HG03064 (cell line): ENCODE data around the gene CRYBG1.
"Not testable (repeated sequence)": the region's sequence is repeated elsewhere in the genome, so short reads cannot be mapped to it uniquely, and the experiment has no call there.

Source experiments
- ATAC-seq: cut with Tn5 transposase; IDR thresholded peaks from one replicate; pipeline ENCODE4 v1.9.1; 2021; ENCODE audit warnings: low read depth; ENCODE audit not compliant: unreplicated experiment

CRYBG1 gene

GRCh38 chr6:106572436-106572835 is 211.9 kb downstream of the CRYBG1 start:
- no peak for ATAC-seq

GRCh38 chr6:106572875-106573585 is 212.5 kb downstream of the CRYBG1 start:
- no peak for ATAC-seq

- no peak for ATAC-seq
Measured at GRCh38 chr6:106574741-106575458, 214.4 kb downstream of the CRYBG1 start.

- no peak for ATAC-seq
Measured at GRCh38 chr6:106579281-106579680, 218.8 kb downstream of the CRYBG1 start.

- no peak for ATAC-seq
Measured at GRCh38 chr6:106581468-106581867, 221.0 kb downstream of the CRYBG1 start.

- ATAC-seq = no peak
Measured at GRCh38 chr6:106586815-106587415, 226.4 kb downstream of the CRYBG1 start.

- ATAC-seq = not testable (repeated sequence)
Measured at GRCh38 chr6:106588937-106589336, 228.4 kb downstream of the CRYBG1 start.

- no peak for ATAC-seq
Measured at GRCh38 chr6:106591111-106591825, 230.8 kb downstream of the CRYBG1 start.

- ATAC-seq = no peak
Measured at GRCh38 chr6:106599440-106599839, 238.9 kb downstream of the CRYBG1 start.

GRCh38 chr6:106600329-106600728 is 239.8 kb downstream of the CRYBG1 start:
- no peak for ATAC-seq

- peak; percentile 74 for ATAC-seq
Measured at GRCh38 chr6:106608080-106608668, 247.7 kb downstream of the CRYBG1 start.

GRCh38 chr6:106609699-106610098 is 249.2 kb downstream of the CRYBG1 start:
- ATAC-seq = no peak

- no peak for ATAC-seq
Measured at GRCh38 chr6:106611030-106611429, 250.5 kb downstream of the CRYBG1 start.

- no peak for ATAC-seq
Measured at GRCh38 chr6:106612671-106613416, 252.3 kb downstream of the CRYBG1 start.

- no peak for ATAC-seq
Measured at GRCh38 chr6:106613590-106613989, 253.1 kb downstream of the CRYBG1 start.

- no peak for ATAC-seq
Measured at GRCh38 chr6:106614166-106614565, 253.6 kb downstream of the CRYBG1 start.

GRCh38 chr6:106614592-106615257 is 254.2 kb downstream of the CRYBG1 start:
- ATAC-seq = no peak

GRCh38 chr6:106617302-106617701 is 256.8 kb downstream of the CRYBG1 start:
- peak; percentile 70 for ATAC-seq

GRCh38 chr6:106617857-106618256 is 257.3 kb downstream of the CRYBG1 start:
- no peak for ATAC-seq
